ENCODE results near the gene ATP8B1. TPM values are rescaled to one million over a fixed set of nuclear protein-coding genes. Genes with fewer than 3 reads are reported as not detected.
A peak's percentile ranks its signal among the peaks of the same experiment; 100 is the strongest.
"Not testable (repeated sequence)": the region's sequence is repeated elsewhere in the genome, so short reads cannot be mapped to it uniquely, and the experiment has no call there.

The ATP8B1 gene
- total and polyA plus RNA-seq, 2 experiments from 2014 or later: 7.9 to 38.4 TPM

GRCh38 chr18:57737400-57738060 lies 65.6 kb downstream of the ATP8B1 start:
- DNase-seq (ENCODE audit: low spot score): peak; percentile 87
- Histone ChIP-seq H3K36me3 (replicated peaks; ENCODE audit: insufficient read depth, low read depth) (no peaks in the 10 kb centered on the region), H4K20me1 (ENCODE audit: insufficient read depth, poor library complexity, severe bottlenecking) (no peaks in the 10 kb centered on the region), H3K27me3 (no peaks in the 10 kb centered on the region), H3K9me3 (ENCODE audit: low read depth) (no peaks in the 10 kb centered on the region), H3K4me2 (peak overlapping the region; percentile 46), H3K9me2 (replicated peaks; ENCODE audit: insufficient read depth) (no peaks in the 10 kb centered on the region), H3K79me2 (peaks cover 50% of the 10 kb centered on the region), H3K27ac (peak overlapping the region; percentile 72), H3K4me3 (no peak overlapping the region), H3K4me1 (ENCODE audit: insufficient read depth) (peaks cover 12% of the 10 kb centered on the region), H2AFZ (no peak overlapping the region)
- WGBS (ENCODE audit: low lambda C conversion rate, missing lambda C conversion rate): 38% methylated on average over 8 of the region's 8 CpGs
- TF ChIP-seq EZH2phosphoT487 (IDR thresholded peaks at IDR 0.05; ENCODE audit: low read depth, severe bottlenecking, unreplicated experiment) (no peak), EZH2 (IDR thresholded peaks at IDR 0.05; ENCODE audit: borderline replicate concordance) (no peak), CTCF (IDR thresholded peaks at IDR 0.05; ENCODE audit: poor library complexity) (no peak)

DNA sequence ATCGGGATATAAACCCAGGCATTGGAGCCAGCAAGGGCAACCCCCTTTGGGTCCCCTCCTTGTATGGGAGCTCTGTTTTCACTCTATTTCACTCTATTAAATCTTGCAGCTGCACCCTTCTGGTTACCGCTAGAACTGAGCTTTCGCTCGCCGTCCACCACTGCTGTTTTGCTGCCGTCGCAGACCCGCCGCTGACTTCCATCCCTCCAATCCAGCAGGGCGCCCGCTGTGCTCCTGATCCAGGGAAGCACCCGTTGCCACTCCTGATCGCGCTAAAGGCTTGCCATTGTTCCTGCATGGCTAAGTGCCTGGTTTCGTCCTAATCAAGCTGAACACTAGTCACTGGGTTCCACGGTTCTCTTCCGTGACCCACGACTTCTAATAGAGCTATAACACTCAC lies 68.1 kb downstream of the ATP8B1 start:
- H3K4me2 ChIP-seq; H3K27me3 ChIP-seq; DNase-seq (ENCODE audit: low spot score); H3K9me2 ChIP-seq (replicated peaks; ENCODE audit: insufficient read depth); H3K9me3 ChIP-seq (ENCODE audit: low read depth); H2AFZ ChIP-seq; H3K36me3 ChIP-seq (replicated peaks; ENCODE audit: insufficient read depth, low read depth); H4K20me1 ChIP-seq (ENCODE audit: insufficient read depth, poor library complexity, severe bottlenecking); H3K4me3 ChIP-seq; H3K27ac ChIP-seq: not testable (repeated sequence)
- 98% methylated on average over 18 of the region's 18 CpGs for WGBS (ENCODE audit: low lambda C conversion rate, missing lambda C conversion rate)
- peaks cover 27% of the 10 kb centered on the region for H3K79me2 ChIP-seq
- peaks cover 12% of the 10 kb centered on the region for H3K4me1 ChIP-seq (ENCODE audit: insufficient read depth)

DNA sequence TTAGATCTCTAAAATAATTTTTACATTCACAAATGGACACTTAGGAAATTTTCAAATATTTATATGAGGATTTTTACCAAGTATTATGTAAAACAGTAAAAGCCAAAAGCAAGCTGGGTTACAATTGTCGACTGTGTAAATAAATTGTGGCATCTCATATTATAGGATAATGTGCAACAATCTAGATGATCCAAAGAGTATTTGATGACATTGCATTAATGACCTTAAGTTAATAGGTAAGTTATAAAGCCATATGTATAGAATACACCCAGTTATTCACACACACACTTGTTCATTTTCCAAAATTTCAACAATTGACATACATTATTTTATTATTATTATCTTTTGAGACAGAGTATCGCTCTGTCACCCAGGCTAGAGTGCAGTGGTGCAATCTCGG lies 69.3 kb downstream of the ATP8B1 start:
- H3K27ac ChIP-seq: no peak overlapping the region
- peaks cover 12% of the 10 kb centered on the region for H3K4me1 ChIP-seq (ENCODE audit: insufficient read depth)
- no peaks in the 10 kb centered on the region for H3K9me2 ChIP-seq (replicated peaks; ENCODE audit: insufficient read depth)
- no peak overlapping the region for H3K4me2 ChIP-seq
- H3K9me3 ChIP-seq (ENCODE audit: low read depth): no peaks in the 10 kb centered on the region
- H3K36me3 ChIP-seq (replicated peaks; ENCODE audit: insufficient read depth, low read depth): no peaks in the 10 kb centered on the region
- H2AFZ ChIP-seq: no peak overlapping the region
- WGBS (ENCODE audit: low lambda C conversion rate, missing lambda C conversion rate): 100% methylated on average over 3 of the region's 3 CpGs
- H3K79me2 ChIP-seq: peaks cover 16% of the 10 kb centered on the region
- DNase-seq (ENCODE audit: low spot score): no peak
- no peak overlapping the region for H3K4me3 ChIP-seq
- H3K27me3 ChIP-seq: no peaks in the 10 kb centered on the region
- H4K20me1 ChIP-seq (ENCODE audit: insufficient read depth, poor library complexity, severe bottlenecking): no peaks in the 10 kb centered on the region
- TF ChIP-seq EZH2phosphoT487 (IDR thresholded peaks at IDR 0.05; ENCODE audit: low read depth, severe bottlenecking, unreplicated experiment): no peak
- no peak for TF ChIP-seq EZH2 (IDR thresholded peaks at IDR 0.05; ENCODE audit: borderline replicate concordance)
- no peak for TF ChIP-seq CTCF (IDR thresholded peaks at IDR 0.05; ENCODE audit: poor library complexity)

- no peaks in the 10 kb centered on the region for H3K9me3 ChIP-seq (ENCODE audit: low read depth)
- no peak for DNase-seq (ENCODE audit: low spot score)
- no peak overlapping the region for H3K4me2 ChIP-seq
- H3K27me3 ChIP-seq: no peaks in the 10 kb centered on the region
- no peaks in the 10 kb centered on the region for H3K36me3 ChIP-seq (replicated peaks; ENCODE audit: insufficient read depth, low read depth)
- peaks cover 8% of the 10 kb centered on the region for H3K79me2 ChIP-seq
- H4K20me1 ChIP-seq (ENCODE audit: insufficient read depth, poor library complexity, severe bottlenecking): no peaks in the 10 kb centered on the region
- H3K4me1 ChIP-seq (ENCODE audit: insufficient read depth): no peaks in the 10 kb centered on the region
- H2AFZ ChIP-seq: no peak overlapping the region
- no peaks in the 10 kb centered on the region for H3K9me2 ChIP-seq (replicated peaks; ENCODE audit: insufficient read depth)
- 84% methylated on average over 5 of the region's 5 CpGs for WGBS (ENCODE audit: low lambda C conversion rate, missing lambda C conversion rate)
- H3K4me3 ChIP-seq: no peak overlapping the region
- peak overlapping the region; percentile 31 for H3K27ac ChIP-seq
- TF ChIP-seq EZH2 (IDR thresholded peaks at IDR 0.05; ENCODE audit: borderline replicate concordance): no peak
- TF ChIP-seq EZH2phosphoT487 (IDR thresholded peaks at IDR 0.05; ENCODE audit: low read depth, severe bottlenecking, unreplicated experiment): no peak
- no peak for TF ChIP-seq CTCF (IDR thresholded peaks at IDR 0.05; ENCODE audit: poor library complexity)
Observed at GRCh38 chr18:57730146-57730545, 73.0 kb downstream of the ATP8B1 start.

Measured in hepatocyte (in vitro differentiated cells).